K562 (cell line): ENCODE data around the gene GATM. TPM values are rescaled to one million over a fixed set of nuclear protein-coding genes. Genes with fewer than 3 reads are reported as not detected.

Source experiments
- ADNP ChIP-seq: fragments of 200-800 bp; sonication (Bioruptor generic); IDR thresholded peaks from 2 replicates; pipeline ENCODE4 v1.6.1; 2016; ENCODE audit warnings: missing genetic modification characterization, missing compliant biosample characterization
- AFF4 ChIP-seq: sonication (generic); formaldehyde crosslinking; IDR thresholded peaks from 2 replicates; pipeline ENCODE4 v1.8.0; 2023; ENCODE audit warnings: mild to moderate bottlenecking, missing genetic modification reagents
- CTCFL ChIP-seq: IDR thresholded peaks from 2 replicates; pipeline ENCODE4 v1.6.1; 2011; ENCODE audit warnings: borderline replicate concordance, low read depth, mild to moderate bottlenecking, moderate library complexity, low read length; ENCODE audit not compliant: insufficient read depth, poor library complexity, severe bottlenecking
- FOS ChIP-seq: IDR thresholded peaks from 3 replicates; pipeline ENCODE4 v1.6.1; 2011; ENCODE audit not compliant: insufficient read length; ENCODE audit errors: extremely low read depth
- MED1 ChIP-seq: sonication (generic); formaldehyde crosslinking; IDR thresholded peaks from 2 replicates; pipeline ENCODE4 v1.8.1; 2023; ENCODE audit warnings: missing genetic modification reagents, borderline replicate concordance
- MNT ChIP-seq, 2 experiments: fragments of 450-650 bp; conservative IDR thresholded peaks; 2 replicates each; pipeline ENCODE4 v1.6.1; 2017; ENCODE audit warnings: mild to moderate bottlenecking in 2 of 2, moderate library complexity in 2 of 2
- PHF8 ChIP-seq: fragments of 200-600 bp; sonication (generic); IDR thresholded peaks from 2 replicates; pipeline ENCODE4 v1.6.1; 2012; ENCODE audit warnings: mixed run types, mild to moderate bottlenecking, inconsistent platforms, low read length, moderate library complexity, borderline replicate concordance
- POU5F1 ChIP-seq: fragments of 150-350 bp; IDR thresholded peaks from 2 replicates; pipeline ENCODE4 v1.6.1; 2014; ENCODE audit warnings: borderline replicate concordance, low read length, low read depth, mild to moderate bottlenecking; ENCODE audit not compliant: partially characterized antibody
- SIN3B ChIP-seq: fragments of 450-650 bp; IDR thresholded peaks from 2 replicates; pipeline ENCODE4 v1.6.1; 2017; ENCODE audit warnings: low read depth, mild to moderate bottlenecking, moderate library complexity
- THAP7 ChIP-seq: fragments of 250-450 bp; sonication (Bioruptor Pico); IDR thresholded peaks from 2 replicates; pipeline ENCODE4 v1.5.0; 2021
- ZBTB2 ChIP-seq: fragments of 450-650 bp; IDR thresholded peaks from 2 replicates; pipeline ENCODE4 v1.6.1; 2016; ENCODE audit warnings: antibody characterized with exemption
- ZNF655 ChIP-seq: fragments of 250-450 bp; sonication (Bioruptor Pico); IDR thresholded peaks from 2 replicates; pipeline ENCODE4 v1.5.0; 2021
- polyA plus RNA-seq, 8 experiments: library from polyadenylated mRNA; depleted of rRNA in 4 of 8; stranded (reverse) in 5 of 8; unstranded in 3 of 8; fragments of >200 nt; fragmentation: Nextera tagmentation in 2 of 8; fragmentation: Illumina TruSeq in 1 of 8; extraction: Ambion mirVana in 2 of 8; extraction: Trizol in 1 of 8; gene quantifications; 2 replicates each; pipeline versions ENCODE4 v1.2.1 to v1.2.3, GENCODE V29; 2011 to 2014; ENCODE audit warnings: inconsistent platforms in 1 of 8, missing spikeins in 1 of 8
- total RNA-seq, 7 experiments: library from RNA; depleted of rRNA in 6 of 7; stranded (reverse); fragments of >200 nt in 6 of 7; fragmentation: Illumina TruSeq in 2 of 7; extraction: Trizol in 2 of 7; gene quantifications; 2 replicates each; pipeline versions ENCODE4 v1.2.1 to v1.2.3, GENCODE V29; 2011 to 2021; ENCODE audit warnings: low replicate concordance in 1 of 7

Gene GATM
- total and polyA plus RNA-seq, 9 of the 15 experiments (the other 6 are each of a cell fraction or from before 2014, with no cell fraction given), result 0.11 to 1.1 (median 0.65) TPM

- TF ChIP-seq MNT (conservative IDR thresholded peaks at IDR 0.05) (peak in 1 of 2 experiments; percentile 35; a peak in 1 of 4 replicates), AFF4 (no peak), PHF8 (peak; percentile 86; the same call in 1 of the 2 replicates), ZNF655 (CRISPR knock-in tag) (no peak), POU5F1 (no peak), ADNP (no peak), SIN3B (0 out of 2 replicates have a peak, but pooled peaks have one; percentile 69), THAP7 (CRISPR knock-in tag) (no peak), ZBTB2 (peak; percentile 93), FOS (peak; percentile 80), CTCFL (no peak), MED1 (CRISPR knock-in tag) (no peak)
These were observed 24.0 kb upstream of the GATM start (continued) for GRCh38 chr15:45402162-45402954.
